ENCODE results near the gene TACSTD2.
"Not testable (repeated sequence)": the region's sequence is repeated elsewhere in the genome, so short reads cannot be mapped to it uniquely, and the experiment has no call there.

TACSTD2 gene

GRCh38 chr1:58586271-58586670 is 9.2 kb upstream of the TACSTD2 start:
- DNase-seq = no peak

DNA sequence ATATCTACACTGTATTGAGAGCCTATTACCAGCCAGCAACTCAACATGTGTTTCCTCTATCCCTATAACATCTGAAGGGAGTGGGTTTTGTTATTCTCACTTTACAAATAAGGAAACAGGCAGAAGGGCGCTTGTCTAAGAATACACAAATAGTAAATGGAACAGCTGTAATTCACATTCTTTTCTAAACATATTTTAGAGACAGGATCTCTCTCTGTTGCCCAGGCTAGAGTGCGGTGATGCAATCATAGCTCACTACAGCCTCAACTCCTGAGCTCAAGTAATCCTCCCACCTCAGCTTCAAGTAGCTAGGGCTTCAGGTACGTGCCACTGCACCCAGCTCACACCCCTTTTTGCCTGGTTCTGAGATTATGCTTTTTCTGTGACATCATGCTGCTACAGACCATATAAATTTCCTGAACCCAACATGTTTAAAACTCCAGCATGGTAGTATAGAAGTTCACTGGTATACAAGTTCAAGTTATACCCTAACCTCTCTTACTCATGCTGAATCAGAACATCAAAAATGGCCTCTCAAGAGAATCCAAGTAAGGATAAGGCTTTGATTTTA is 8.6 kb upstream of the TACSTD2 start:
- no peak for DNase-seq

- no peak for DNase-seq
Measured at GRCh38 chr1:58585166-58585565, 8.1 kb upstream of the TACSTD2 start.

DNA sequence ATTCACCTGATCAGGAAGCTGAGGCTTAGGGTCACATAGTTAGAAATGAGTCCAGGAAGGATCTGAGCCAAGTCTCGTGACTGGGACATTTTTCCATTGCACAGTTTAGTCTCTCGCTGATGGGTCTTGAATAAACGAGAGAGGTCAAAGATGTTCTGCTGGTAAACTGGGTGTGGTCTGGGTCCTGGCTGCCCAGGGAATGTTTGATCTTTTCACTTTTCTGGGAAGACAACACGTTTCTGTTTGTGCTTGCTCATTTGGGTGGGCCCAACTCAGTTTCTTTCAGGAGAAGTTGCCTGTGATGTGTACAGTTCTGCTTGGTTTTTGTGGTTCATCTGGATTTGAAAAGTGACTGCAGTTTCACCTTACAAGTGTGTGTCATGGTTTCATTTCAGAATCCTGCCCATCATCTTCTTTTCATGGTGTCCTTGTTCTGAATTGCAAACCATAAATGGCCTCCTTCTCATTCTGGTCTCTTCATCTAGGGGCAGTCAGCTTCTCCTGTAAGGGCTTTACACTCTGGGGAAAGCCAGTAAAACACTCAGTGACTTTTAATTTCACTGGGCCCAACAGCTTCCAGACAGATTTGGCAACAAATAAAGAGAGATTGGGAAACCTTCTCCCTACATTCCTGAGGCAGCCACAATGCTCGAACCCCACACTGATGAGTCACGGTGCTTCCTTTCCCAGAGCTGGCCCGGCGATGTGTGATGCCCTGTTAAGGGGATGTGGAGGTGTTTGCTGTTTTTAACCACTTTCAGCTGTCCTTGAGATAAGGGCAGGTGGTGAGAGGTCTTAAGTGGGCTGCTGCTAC is 7.2 kb upstream of the TACSTD2 start:
- no peak for DNase-seq

DNA sequence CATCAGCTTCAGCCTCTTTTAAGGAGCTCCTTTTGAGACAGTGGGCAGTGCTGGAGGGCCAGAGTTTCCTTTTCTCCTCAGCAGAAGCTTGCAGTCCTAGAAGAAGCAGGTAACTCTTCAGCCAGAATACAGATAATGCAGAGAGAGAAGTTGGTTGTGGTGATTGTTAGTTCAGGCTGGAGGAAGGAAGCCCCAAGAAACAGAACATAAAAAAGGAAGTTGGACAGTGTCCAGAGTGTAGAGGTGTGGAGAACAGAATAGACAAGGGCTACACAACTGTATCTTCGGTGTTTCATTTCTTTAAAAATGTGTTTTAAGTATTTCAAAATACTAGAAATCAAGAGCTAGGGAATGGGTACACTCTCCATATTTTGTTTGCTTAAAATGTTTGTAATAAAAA is 6.4 kb upstream of the TACSTD2 start:
- no peak for DNase-seq

- not testable (repeated sequence) for DNase-seq
Measured at GRCh38 chr1:58582143-58582542, 5.1 kb upstream of the TACSTD2 start.

- no peak for DNase-seq
Measured at GRCh38 chr1:58581641-58582040, 4.6 kb upstream of the TACSTD2 start.

DNA sequence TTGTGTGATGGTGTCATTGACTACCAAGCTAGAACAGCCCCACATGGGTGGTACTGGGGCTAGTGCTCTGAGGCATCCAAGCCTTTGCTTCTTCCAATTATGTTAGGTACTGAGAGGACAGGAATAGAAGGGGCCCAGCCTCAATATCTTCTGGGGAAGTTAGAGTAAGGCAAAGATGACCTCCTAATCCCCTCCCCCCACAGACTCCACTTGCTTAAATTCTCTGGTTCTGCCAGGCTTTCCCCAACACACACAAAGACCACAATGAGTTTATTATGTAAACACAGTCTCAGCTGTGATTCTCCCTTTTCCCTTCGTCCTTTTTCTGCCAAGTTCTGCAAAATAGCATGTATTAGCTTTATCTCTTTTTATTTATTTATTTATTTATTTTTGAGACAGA is 3.1 kb upstream of the TACSTD2 start:
- no peak for DNase-seq

DNA sequence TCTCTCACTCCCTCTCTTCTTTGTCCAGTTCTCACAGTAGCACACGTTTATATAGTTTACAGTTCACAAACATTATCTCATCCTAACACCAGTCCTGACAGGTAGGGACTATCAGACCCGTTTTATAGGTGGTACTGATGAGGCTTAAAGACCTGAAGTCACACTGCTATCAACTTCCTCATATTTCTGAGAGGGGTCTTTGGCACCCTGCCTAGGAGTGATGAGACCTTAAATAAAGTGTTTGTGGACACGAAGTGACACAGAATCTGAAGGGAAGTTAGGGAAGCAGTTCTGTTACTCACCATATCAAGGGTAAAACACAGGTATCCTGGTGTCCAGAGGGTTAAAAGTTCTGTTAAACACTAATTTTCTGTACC is 590 bp upstream of the TACSTD2 start:
- DNase-seq = no peak

DNA sequence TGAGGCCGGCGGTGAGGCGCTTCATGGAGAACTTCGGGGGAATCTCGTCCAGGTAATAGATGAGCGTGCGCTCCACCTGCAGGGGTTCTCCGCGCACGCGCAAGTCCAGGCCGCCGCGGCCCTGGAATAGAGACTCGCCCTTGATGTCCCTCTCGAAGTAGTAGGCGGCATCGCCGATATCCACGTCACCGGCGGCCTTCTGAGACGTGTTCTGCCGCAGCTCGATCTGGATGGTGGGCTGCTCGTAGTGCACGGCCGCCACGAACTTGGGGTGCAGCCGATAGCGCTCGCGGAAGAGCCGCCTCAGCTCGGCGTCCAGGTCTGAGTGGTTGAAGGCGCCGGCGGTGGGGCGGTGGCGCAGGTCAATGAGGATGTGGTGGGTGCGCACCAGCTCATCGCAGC is 726 bp downstream of the TACSTD2 start:
- DNase-seq = no peak

DNA sequence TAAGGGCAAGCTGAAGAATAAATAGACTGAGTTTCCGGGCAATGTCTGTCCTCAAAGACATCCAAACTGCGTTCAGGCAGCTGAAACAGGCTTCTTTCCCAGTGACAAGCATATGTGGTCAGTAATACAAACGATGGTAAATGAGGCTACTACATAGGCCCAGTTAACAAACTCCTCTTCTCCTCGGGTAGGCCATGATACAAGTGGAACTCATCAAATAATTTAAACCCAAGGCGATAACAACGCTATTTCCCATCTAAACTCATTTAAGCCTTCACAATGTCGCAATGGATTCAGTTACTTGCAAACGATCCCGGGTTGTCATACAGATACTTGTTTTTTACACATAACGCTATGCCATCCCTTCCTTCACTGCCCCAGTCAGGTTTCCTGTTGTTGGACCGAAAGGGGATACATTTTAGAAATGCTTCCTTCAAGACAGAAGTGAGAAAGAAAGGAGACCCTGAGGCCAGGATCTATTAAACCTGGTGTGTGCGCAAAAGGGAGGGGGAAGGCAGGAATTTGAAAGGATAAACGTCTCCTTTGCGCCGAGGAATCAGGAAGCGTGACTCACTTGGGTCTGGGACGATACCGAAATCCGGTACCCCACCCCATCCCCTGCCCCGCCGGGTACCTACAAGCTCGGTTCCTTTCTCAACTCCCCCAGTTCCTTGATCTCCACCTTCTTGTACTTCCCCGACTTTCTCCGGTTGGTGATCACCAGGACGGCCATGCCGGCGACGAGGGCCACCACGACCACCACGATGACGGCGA is 1.3 kb downstream of the TACSTD2 start:
- no peak for DNase-seq

DNA sequence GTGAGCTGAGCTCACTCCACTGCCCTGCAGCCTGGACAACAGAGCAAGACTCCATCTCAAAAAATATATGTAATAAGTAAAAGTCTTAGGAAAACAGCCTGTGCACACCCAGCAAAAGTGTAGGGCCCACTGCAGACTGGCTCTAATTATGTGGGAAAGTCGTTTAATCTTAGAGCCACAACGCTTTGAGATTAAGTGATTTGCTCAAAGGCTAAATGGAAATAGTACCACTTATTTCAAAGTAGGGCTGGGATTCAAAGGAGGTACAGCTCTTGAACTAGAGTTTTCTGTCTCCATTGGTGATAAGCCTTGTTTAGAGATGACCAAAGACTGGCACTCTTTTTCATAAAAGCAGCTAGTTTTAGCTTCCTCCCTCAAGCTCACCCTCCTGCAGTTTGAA is 2.2 kb downstream of the TACSTD2 start:
- DNase-seq = no peak

GRCh38 chr1:58573705-58574591 is 3.1 kb downstream of the TACSTD2 start:
- peak; percentile 22 to 35 for DNase-seq

DNA sequence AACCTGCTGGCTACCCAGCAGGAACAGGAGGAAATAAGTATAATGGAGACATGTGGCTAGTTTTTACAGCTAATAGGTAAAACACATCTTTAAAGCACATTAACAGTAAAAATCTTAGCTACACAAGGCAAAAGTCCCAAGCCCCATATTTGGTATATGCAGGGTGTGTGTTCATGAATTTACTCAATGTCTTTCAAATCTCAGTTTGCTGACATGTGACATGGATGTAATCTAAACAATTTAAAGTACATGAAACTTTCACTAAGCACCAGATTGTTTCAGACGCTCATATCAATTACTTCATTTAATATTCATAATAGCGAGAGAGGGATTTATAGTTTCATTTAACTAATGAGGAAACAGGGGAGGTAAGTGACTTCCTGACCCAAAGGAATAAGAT is 3.9 kb downstream of the TACSTD2 start:
- no peak for DNase-seq

DNA sequence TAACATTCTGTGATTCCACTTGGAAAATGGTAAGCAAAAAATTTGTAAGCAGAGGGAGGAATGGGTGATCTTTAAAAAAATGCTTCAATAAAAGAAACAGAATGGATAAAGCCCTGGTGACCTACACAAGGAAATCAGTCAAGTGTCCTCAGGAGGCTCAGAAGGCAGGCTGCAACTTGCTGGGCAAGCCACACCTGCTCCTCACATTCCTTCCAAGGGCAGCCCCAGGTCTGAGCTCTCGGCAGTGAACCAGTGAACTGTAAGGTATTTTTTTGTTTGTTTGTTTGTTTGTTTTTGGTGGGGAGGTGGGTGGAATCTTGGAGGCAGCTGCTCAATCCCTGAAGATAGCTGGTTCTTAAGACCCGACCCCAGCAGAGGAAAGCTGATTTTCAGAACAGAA is 4.4 kb downstream of the TACSTD2 start:
- DNase-seq = no peak

DNA sequence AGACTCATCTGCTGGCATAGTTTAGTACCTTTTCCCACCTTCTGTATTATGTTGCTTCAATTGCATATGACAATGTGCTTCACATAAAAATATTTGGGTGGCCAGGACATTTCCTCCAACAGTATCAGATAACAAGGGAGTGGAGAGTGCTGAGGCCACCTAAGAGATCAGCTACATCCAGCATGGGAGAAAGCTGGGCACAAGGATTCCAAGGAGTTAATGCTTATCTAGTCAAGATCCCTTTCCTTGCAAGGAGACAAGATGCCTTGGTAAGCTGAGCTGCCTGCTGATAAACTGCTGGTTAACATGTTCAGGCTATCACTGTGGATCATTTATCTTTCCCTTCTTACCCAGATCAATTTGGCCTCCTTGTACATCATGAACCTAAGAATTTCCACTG is 5.4 kb downstream of the TACSTD2 start:
- DNase-seq = no peak

DNA sequence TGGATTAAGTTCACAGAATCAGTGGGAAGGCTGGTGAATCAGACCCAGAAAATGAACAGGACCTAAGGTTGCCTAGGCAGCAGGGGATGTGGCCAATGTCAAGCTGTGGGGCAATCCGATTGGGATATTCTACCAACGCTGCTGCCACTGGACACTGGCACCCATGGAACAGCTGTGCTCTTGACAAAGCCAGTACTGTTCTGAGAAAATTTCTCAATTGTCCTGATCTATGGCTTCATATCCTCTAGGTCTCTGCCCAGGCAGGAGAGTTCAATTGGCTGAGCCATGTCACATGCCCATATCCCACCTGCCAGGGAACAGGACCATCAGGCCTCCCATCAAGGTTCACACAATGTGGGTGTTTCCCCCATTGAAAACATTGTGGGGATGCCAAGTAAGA is 6.2 kb downstream of the TACSTD2 start:
- no peak for DNase-seq

GRCh38 chr1:58570094-58570493 is 7.0 kb downstream of the TACSTD2 start:
- no peak for DNase-seq

GRCh38 chr1:58568911-58569310 is 8.1 kb downstream of the TACSTD2 start:
- no peak for DNase-seq

- DNase-seq = no peak
Measured at GRCh38 chr1:58568271-58568860, 8.7 kb downstream of the TACSTD2 start.

GRCh38 chr1:58566339-58566738 is 10.7 kb downstream of the TACSTD2 start:
- DNase-seq = no peak

GRCh38 chr1:58563715-58564114 is 13.3 kb downstream of the TACSTD2 start:
- not testable (repeated sequence) for DNase-seq

DNA sequence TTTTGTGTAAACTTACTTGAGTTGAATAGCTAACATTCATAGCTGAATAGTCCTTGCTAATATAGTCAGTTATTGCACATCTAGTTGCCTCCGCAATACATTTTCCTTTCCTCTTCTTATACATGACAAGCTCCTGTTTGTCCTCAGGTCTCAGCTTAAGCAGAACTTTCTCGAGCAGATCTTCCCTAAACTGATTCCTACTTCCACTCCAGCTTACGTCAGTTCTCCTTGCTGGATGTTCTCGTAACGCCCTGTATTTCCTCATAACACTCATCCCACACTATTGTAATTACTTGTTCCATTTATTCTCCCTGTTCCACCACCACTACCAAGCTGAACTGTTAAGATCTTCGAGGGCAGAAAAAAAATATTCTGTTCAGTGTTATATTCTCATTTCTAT is 15.4 kb downstream of the TACSTD2 start:
- DNase-seq = no peak

Measured in activated CD4-positive, alpha-beta T cell treated with anti-CD3 and anti-CD28 coated beads, Interleukin-2, amount 50 U/mL, for 4 hours (primary cell).